Fibroblast of skin of left biceps (primary cell): ENCODE results near the gene CCDC117.
"Not testable (repeated sequence)": the region's sequence is repeated elsewhere in the genome, so short reads cannot be mapped to it uniquely, and the experiment has no call there.

Experiments
- DNase-seq, 2 experiments: peaks; one replicate each; pipeline ENCODE4 v3.0.0-alpha.2; 2013; ENCODE audit warnings: low read depth in 2 of 2

Gene CCDC117

GRCh38 chr22:28801845-28802594 is 29.5 kb downstream of the CCDC117 start:
- DNase-seq, result no peak

GRCh38 chr22:28802595-28803123 is 30.2 kb downstream of the CCDC117 start:
- DNase-seq, result no peak

GRCh38 chr22:28805426-28805825 is 32.9 kb downstream of the CCDC117 start:
- DNase-seq, result not testable (repeated sequence)

GRCh38 chr22:28808716-28809355 is 36.3 kb downstream of the CCDC117 start:
- no peak for DNase-seq

DNA sequence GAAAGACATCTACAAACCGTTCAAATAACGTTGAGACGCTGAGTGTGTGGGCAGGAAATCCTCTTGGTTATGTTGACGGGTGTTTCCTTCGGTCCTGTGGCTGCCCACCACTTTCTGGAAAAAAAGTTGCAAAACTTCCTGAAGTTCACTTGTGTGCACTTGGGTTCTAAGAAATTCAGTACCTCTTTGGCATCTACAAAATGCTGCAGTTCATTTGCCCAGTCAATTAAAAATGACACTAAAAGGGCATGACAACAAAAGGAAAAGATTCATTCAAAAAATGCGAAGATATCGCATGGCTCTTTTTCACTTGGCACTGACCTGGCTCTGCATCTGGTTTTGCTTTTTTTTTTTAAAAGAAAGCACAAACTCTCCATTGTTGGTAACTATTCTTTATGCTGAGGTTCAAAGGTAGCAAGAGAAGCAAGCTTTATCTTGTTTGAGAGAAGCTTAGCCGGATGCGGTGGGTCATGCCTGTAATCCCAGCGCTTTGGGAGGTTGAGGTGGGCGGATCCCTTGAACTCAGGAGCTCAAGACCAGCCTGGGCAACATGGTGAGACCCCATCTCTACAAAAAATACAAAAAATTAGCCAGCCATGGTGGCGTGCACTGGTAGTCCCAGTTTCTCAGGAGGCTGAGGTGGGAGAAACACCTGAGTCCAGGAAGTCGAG is 38.5 kb downstream of the CCDC117 start:
- DNase-seq, result no peak

GRCh38 chr22:28812516-28812915 is 40.0 kb downstream of the CCDC117 start:
- DNase-seq, result no peak

DNA sequence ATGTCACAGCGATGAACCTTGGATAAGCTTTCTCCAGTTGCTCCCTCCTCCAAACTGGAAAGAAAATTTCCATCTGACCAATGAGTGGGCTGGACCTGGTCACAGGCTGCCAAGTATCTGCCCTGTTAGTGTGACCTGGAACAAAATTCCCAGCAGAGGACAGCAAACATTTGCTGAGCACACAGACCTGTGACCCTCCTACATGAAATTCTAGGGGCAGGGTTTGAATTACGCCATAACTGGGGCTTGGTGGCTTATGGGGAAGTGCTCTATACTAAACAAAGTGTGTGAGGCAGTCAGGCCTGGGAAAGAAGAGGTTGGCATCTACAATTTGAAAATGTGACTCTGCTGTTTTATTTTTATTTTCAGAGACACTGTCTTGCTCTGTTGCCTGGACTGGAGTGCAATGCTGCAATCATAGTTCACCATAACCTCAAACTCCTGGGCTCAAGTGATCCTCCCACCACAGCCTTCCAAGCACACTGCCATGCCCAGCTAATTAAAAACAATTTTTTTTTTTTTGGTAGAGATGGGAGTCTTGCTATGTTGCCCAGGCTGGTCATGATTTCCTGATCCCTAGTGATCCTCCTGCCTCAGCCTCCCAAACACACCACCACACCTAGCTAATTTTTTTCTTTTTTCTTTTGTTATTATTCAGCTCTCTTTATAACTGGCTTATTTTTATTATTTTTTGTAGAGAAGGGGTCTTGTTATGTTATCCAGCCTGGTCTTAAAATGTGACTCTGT is 41.5 kb downstream of the CCDC117 start:
- DNase-seq, result no peak

- no peak for DNase-seq
Observed at GRCh38 chr22:28815111-28815510, 42.6 kb downstream of the CCDC117 start.

- DNase-seq, result no peak
Observed at GRCh38 chr22:28815729-28816128, 43.2 kb downstream of the CCDC117 start.

DNA sequence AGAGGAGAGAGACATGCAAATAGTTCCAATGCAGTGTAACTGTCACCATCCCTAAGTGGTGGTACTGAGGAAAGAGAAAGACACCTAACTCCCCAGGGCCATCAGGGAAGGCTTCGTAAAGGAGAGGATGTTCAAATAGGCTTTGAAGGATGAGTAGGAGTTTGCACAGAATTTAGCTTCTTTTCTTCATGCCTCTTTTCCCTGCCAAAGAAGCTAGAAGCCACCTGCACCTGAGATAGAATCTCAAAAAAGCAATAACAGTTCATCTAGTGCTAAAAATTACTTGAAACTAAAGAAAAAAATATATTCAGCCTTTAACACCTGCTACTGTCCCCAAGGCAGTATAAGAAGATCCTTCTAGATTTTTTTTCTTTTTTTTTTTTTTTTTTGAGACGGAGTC is 44.6 kb downstream of the CCDC117 start:
- DNase-seq, result no peak

DNA sequence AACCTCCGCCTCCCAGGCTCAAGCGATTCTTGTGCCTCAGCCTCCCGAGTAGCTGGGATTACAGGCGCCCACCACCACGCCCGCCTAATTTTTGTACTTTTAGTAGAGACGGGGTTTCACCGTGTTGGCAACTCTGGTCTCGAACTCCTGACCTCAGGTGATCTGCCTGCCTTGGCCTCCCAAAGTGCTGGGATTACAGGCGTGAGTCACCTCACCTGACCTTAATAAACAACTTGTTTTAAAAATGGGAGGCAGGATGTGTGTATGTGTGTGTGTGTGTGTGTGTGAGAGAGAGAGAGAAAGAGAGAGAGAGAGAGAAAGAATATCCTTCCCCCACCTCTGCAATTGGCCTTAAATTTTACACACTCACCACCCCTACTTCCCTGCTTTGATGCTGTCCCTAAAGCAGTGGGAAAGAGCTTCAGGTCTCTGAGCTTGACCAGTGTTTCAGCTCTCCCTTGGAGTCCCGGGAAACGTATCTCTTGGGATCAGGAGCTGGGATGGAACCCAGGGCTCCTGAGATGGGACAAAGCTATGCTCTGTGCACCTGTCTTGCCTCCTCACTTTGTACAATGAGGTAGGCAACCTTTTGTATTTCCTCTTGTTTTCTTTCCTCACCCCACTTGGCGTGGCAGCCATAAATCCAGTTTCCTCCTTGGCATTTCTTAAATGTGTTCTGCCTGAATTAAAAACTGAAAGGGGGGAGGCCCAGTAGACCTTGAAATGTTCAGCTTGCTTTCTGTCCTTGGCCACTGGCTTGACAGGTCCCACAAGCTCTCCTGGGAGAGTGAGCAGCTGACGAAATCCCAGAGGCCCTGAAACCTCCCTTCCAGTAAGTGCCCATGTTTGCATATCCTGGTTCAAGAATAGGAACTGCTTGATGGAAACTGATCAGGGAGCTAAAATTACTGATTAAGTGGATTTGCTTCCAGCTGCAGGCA is 45.7 kb downstream of the CCDC117 start:
- DNase-seq, result no peak

GRCh38 chr22:28819253-28820096 is 47.0 kb downstream of the CCDC117 start:
- no peak for DNase-seq

DNA sequence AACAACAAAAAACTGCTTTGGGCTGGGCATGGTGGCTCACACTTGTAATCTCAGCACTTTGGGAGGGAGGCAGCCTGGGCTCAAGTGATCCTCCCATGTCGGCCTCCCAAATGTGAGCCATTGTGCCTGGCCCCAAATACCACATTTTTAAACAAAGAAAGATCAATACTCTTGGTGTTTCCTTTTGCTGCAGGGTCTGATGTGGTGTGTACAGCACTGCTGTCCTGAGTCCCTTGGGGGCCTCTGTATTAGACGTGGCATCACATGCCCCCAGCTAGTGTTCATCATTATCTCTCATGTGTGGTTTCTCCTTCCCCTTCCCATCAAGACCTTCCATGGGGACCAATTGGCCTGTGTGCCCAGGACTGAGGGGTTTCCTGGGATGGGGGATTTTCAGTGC is 48.4 kb downstream of the CCDC117 start:
- no peak for DNase-seq

GRCh38 chr22:28821452-28821851 is 49.0 kb downstream of the CCDC117 start:
- DNase-seq, result no peak

- no peak for DNase-seq
Observed at GRCh38 chr22:28822930-28823551, 50.5 kb downstream of the CCDC117 start.

DNA sequence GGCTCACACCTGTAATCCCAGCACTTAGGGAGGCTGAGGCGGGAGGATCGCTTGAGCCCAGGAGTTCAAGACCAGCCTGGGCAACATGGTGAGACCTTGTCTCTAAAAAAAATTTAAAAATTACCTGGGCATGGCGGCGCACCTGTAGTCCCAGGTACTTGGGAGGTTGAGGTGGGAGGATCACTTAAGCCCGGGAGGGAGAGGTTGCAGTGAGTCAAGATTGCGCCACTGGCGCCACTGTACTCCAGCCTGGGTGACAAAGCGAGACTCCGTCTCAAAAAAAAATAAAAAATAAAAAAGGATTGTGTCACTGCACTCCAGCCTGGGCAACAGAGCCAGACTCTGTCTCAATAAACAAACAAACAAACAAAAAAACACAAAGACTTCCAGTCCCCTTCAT is 52.0 kb downstream of the CCDC117 start:
- DNase-seq, result not testable (repeated sequence)

DNA sequence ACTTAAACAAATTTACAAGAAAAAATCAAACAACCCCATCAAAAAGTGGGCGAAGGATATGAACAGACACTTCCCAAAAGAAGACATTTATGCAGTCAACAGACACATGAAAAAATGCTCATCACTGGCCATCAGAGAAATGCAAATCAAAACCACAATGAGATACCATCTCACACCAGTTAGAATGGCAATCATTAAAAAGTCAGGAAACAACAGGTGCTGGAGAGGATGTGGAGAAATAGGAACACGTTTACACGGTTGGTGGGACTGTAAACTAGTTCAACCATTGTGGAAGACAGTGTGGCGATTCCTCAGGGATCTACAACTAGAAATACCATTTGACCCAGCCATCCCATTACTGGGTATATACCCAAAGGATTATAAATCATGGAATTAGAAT is 53.9 kb downstream of the CCDC117 start:
- not testable (repeated sequence) for DNase-seq

DNA sequence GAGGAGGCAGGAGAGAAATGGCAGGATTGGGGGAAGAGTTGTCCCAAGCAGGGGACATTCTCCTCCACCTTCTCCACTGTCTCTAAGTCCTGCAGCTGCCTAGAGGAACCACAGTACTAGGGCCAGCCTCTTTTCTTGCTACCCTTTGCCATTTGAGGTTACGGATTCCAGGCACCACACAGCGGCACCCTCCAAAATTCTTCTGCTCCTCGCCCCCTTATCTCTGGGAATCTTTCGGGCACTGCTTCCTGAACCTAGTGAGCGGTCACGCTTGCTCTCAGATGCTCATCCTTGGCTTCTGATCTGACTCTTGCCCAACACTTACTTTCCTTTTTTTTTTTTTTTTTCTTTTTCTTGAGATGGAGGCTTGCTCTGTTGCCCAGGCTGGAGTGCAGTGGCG is 54.4 kb downstream of the CCDC117 start:
- DNase-seq, result no peak
